Measurements from ENCODE around the gene CLDN15. TPM values are rescaled to one million over a fixed set of nuclear protein-coding genes. Genes with fewer than 3 reads are reported as not detected.

CLDN15 gene
- total RNA-seq, 1 experiment from 2014 or later, result 14.7 TPM

GRCh38 chr7:101241443-101242349, 4.1 kb upstream of the CLDN15 start:
- ChIA-PET CTCF (interaction anchor here (0.6 kb wide), 1 partner anchor 17 kb away, joined by 3 read pairs; no protein-coding TSS in a partner anchor), POLR2A (ENCODE audit: low non-redundant PET) (no interaction called here)

DNA sequence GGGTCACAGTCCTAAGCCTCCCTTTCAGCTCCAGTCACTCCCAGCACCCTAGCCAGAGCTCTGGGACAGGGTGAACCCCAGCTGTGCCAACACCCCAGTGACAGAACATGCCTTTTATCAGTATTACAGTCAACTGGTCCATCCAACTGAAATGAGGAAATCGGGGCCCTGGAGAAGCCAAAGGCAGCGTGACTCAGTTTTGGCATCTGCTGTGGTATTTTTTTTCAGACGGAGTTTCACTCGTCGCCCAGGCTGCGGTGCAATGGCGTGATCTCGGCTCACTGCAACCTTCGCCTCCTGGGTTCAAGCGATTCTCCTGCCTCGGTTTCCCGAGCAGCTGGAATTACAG, 3.4 kb upstream of the CLDN15 start:
- Histone ChIP-seq H3K4me1 (ENCODE audit: insufficient read depth, low read length, poor library complexity, severe bottlenecking) (no peaks in the 10 kb centered on the region), H3K36me3 (ENCODE audit: insufficient read depth, low read length, poor library complexity, severe bottlenecking) (peaks cover 9% of the 10 kb centered on the region), H3K9me3 (ENCODE audit: low read depth, low read length, poor library complexity, severe bottlenecking) (no peaks in the 10 kb centered on the region), H3K4me3 (ENCODE audit: low read depth, low read length, poor library complexity, severe bottlenecking) (no peak overlapping the region), H3K27me3 (replicated peaks; ENCODE audit: insufficient read depth, low read depth, low read length, poor library complexity) (no peaks in the 10 kb centered on the region), H3K27ac (ENCODE audit: low read depth, low read length, poor library complexity, severe bottlenecking) (no peak overlapping the region)
- no TSS peak for BruUV-seq (replicated peaks)
- no peak for DNase-seq (ENCODE audit: low spot score)
- ChIA-PET CTCF (interaction anchor here (0.6 kb wide), 1 partner anchor 18 kb away, joined by 3 read pairs; no protein-coding TSS in a partner anchor), POLR2A (ENCODE audit: low non-redundant PET) (no interaction called here)
- TF ChIP-seq CTCF (conservative IDR thresholded peaks at IDR 0.05; ENCODE audit: low read depth, low read length) (no peak), EZH2 (IDR thresholded peaks at IDR 0.05; ENCODE audit: borderline replicate concordance, low read depth, low read length, poor library complexity, severe bottlenecking) (no peak)
- intact Hi-C loops (cut with micrococcal nuclease; ENCODE audit: unreplicated experiment), result no loop called here

More at GRCh38 chr7:101241443-101242349, 4.1 kb upstream of the CLDN15 start:
- no peaks in the 10 kb centered on the region for H3K9me3 ChIP-seq (ENCODE audit: low read depth, low read length, poor library complexity, severe bottlenecking)
- TF ChIP-seq CTCF (conservative IDR thresholded peaks at IDR 0.05; ENCODE audit: low read depth, low read length) (no peak), EZH2 (IDR thresholded peaks at IDR 0.05; ENCODE audit: borderline replicate concordance, low read depth, low read length, poor library complexity, severe bottlenecking) (no peak)
- H3K27ac ChIP-seq (ENCODE audit: low read depth, low read length, poor library complexity, severe bottlenecking), result no peak overlapping the region
- no peaks in the 10 kb centered on the region for H3K4me1 ChIP-seq (ENCODE audit: insufficient read depth, low read length, poor library complexity, severe bottlenecking)
- no TSS peak for BruUV-seq (replicated peaks)
- intact Hi-C loops (cut with micrococcal nuclease; ENCODE audit: unreplicated experiment), result no loop called here
- no peak overlapping the region for H3K4me3 ChIP-seq (ENCODE audit: low read depth, low read length, poor library complexity, severe bottlenecking)
- DNase-seq (ENCODE audit: low spot score), result no peak
- H3K36me3 ChIP-seq (ENCODE audit: insufficient read depth, low read length, poor library complexity, severe bottlenecking), result peaks cover 9% of the 10 kb centered on the region
- no peaks in the 10 kb centered on the region for H3K27me3 ChIP-seq (replicated peaks; ENCODE audit: insufficient read depth, low read depth, low read length, poor library complexity)

DNA sequence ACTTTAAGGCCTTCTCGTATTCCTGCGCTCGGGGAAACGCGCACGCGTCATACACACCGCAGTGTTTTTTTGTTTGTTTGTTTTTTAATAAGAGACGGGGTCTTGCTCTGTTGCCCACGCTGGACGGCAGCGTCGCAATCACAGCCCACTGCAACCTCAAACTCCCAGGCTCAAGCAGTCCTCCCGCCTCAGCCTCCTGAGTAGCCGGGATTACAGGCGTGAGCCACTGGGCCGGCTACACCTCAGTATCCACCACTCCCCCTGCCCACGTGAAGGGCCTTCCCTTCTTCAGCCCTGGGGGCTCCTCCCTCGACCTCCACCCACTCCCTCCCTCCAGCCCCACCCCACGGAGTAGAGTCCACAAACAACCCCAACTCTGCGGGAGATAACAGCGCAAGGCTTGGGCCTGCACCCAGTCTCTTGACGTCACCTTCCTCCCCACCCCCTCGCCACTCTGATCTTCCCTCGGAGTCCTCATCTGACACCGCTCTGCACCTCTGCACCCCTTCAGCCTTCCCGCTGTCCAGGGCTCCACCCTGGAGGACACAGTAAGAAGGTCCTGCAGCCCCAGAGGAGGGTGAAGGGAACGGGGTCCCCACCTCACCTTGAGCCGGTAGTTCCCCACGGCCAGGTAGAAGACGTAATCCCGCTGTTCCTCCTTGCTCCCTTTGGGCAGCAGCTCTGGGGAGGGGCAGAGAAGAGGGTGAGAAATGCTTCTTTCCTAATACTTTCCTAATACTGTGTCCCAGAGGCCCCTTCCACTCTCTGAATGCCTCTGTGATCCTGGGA, 2.8 kb upstream of the CLDN15 start:
- intact Hi-C loops (cut with micrococcal nuclease; ENCODE audit: unreplicated experiment), result no loop called here
- TF ChIP-seq CTCF (conservative IDR thresholded peaks at IDR 0.05; ENCODE audit: low read depth, low read length) (no peak), EZH2 (IDR thresholded peaks at IDR 0.05; ENCODE audit: borderline replicate concordance, low read depth, low read length, poor library complexity, severe bottlenecking) (no peak)
- Histone ChIP-seq H3K4me1 (ENCODE audit: insufficient read depth, low read length, poor library complexity, severe bottlenecking) (no peaks in the 10 kb centered on the region), H3K27me3 (replicated peaks; ENCODE audit: insufficient read depth, low read depth, low read length, poor library complexity) (no peaks in the 10 kb centered on the region), H3K9me3 (ENCODE audit: low read depth, low read length, poor library complexity, severe bottlenecking) (no peaks in the 10 kb centered on the region), H3K4me3 (ENCODE audit: low read depth, low read length, poor library complexity, severe bottlenecking) (no peak overlapping the region), H3K36me3 (ENCODE audit: insufficient read depth, low read length, poor library complexity, severe bottlenecking) (peaks cover 9% of the 10 kb centered on the region), H3K27ac (ENCODE audit: low read depth, low read length, poor library complexity, severe bottlenecking) (no peak overlapping the region)
- CTCF ChIA-PET, result no interaction called here
- no peak for DNase-seq (ENCODE audit: low spot score)
- no TSS peak for BruUV-seq (replicated peaks)
- POLR2A ChIA-PET (ENCODE audit: low non-redundant PET), result no interaction called here

Data from A673 (cell line).